Measurements from ENCODE around the gene SLC4A7.

Gene SLC4A7

DNA sequence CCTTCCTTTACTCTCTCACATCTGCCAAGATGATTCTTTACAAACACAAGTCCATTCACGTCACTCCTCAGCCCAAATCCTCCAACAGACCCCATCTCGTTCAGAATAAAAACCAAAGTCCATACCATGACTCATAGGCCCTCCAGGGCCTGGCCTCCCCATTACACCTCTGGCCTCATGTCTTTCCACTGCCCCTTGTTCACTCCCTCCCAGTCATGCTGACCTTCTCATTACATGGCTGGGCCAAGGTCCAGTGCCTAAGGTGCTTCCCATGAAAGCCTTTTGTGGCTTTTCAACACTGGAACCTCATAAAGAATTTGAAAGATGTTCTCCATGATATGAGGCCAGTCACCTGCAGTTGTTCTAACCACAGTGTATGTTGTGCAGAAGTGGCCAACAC lies 159.5 kb downstream of the SLC4A7 start:
- DNase-seq (ENCODE audit: low spot score): no peak
- in situ Hi-C loops (cut with MboI; ENCODE audit: low sequenced_read_pairs, unreplicated experiment): loop anchor here (25.0 kb wide), 1 partner anchor 1013 kb away; the partner anchor contains the start of genes AZI2 and ZCWPW2
- TF ChIP-seq CTCF (IDR thresholded peaks at IDR 0.05; ENCODE audit: borderline replicate concordance, control extremely low read depth, extremely low read depth, insufficient read depth, missing control alignments): no peak

- DNase-seq (ENCODE audit: low spot score): no peak
- no peak for TF ChIP-seq CTCF (IDR thresholded peaks at IDR 0.05; ENCODE audit: borderline replicate concordance, control extremely low read depth, extremely low read depth, insufficient read depth, missing control alignments)
- in situ Hi-C loops (cut with MboI; ENCODE audit: low sequenced_read_pairs, unreplicated experiment): loop anchor here (25.0 kb wide), 1 partner anchor 1014 kb away; the partner anchor contains the start of genes AZI2 and ZCWPW2
Measured at GRCh38 chr3:27323087-27323570, 161.1 kb downstream of the SLC4A7 start.
